Mammary epithelial cell (primary cell): ENCODE measurements around the gene ANKRD10.

Experiments used
- EZH2 ChIP-seq: IDR thresholded peaks from 2 replicates; pipeline ENCODE4 v1.6.1; 2012; ENCODE audit warnings: low read length, inconsistent platforms, borderline replicate concordance
- TF ChIP-seq, protein P1 (sequence below), 2 donors: IDR thresholded peaks in 1 of 2; conservative IDR thresholded peaks in 1 of 2; 2 replicates each; pipeline ENCODE4 v1.5.1; 2011 to 2012; ENCODE audit warnings: inconsistent platforms in 2 of 2, low read length in 2 of 2, mild to moderate bottlenecking in 2 of 2, control low read depth in 1 of 2, low read depth in 1 of 2; ENCODE audit not compliant: insufficient read depth in 1 of 2; ENCODE audit errors: extremely low read depth in 1 of 2

DNA sequence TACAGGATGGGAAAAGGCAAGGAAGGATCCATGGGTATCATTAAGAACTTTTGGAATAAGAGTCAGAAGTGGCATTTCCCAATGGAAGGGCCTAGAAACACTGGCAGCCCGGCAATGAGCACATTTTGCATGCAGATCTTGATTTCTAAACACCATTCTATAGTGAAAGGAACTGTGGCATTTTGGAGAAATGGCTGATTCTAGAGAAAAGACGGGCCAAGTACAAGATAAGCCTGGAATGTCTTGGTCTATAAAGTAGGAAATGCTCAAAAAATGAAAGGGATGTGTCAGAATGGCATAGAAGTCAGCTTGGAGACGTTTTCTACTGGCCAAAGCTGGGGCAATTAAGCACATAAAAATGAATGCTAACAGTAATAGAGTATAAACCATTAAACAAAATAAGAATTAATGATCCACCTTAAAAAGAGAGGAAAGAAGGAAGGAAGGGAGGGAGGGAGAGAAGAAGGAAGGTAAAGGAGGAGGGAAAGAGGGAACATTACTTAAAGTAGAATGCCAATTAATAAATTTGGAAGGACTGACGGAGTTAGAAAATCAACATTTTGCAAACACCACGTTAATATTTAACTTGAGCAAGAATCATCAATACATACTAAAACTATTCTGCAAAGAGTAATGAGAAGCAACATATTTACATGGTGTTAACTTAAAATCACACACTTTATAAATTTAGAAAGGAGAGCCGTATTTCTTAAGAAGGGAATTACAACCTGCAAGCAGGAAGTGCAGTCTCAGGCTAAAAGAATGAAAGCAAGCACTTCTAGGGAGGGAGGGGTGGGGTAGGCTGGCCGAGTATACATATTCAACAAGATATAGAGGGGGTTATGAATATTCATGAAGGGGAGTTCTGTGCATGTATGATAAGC is 78.9 kb downstream of the ANKRD10 start:
- TF ChIP-seq EZH2, result no peak
- TF ChIP-seq, protein P1, sequence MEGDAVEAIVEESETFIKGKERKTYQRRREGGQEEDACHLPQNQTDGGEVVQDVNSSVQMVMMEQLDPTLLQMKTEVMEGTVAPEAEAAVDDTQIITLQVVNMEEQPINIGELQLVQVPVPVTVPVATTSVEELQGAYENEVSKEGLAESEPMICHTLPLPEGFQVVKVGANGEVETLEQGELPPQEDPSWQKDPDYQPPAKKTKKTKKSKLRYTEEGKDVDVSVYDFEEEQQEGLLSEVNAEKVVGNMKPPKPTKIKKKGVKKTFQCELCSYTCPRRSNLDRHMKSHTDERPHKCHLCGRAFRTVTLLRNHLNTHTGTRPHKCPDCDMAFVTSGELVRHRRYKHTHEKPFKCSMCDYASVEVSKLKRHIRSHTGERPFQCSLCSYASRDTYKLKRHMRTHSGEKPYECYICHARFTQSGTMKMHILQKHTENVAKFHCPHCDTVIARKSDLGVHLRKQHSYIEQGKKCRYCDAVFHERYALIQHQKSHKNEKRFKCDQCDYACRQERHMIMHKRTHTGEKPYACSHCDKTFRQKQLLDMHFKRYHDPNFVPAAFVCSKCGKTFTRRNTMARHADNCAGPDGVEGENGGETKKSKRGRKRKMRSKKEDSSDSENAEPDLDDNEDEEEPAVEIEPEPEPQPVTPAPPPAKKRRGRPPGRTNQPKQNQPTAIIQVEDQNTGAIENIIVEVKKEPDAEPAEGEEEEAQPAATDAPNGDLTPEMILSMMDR (conservative IDR thresholded peaks at IDR 0.05 in 1 of 2, IDR thresholded peaks at IDR 0.05 in 1 of 2; ENCODE audit: extremely low read depth in 1 of 2, insufficient read depth in 1 of 2, low read depth in 1 of 2, low read length in 2 of 2), result no peak
